Inferior parietal cortex (tissue), 1 donor: ENCODE data around the gene NOL9.

Experiments used
- DNase-seq: peaks from one replicate; pipeline ENCODE4 v3.0.0-alpha.2; 2016; ENCODE audit errors: extremely low spot score

The NOL9 gene

GRCh38 chr1:6489383-6489765, 64.9 kb downstream of the NOL9 start:
- no peak for DNase-seq

GRCh38 chr1:6488602-6489382, 65.5 kb downstream of the NOL9 start:
- DNase-seq, result no peak

- no peak for DNase-seq
These were observed 66.4 kb downstream of the NOL9 start for GRCh38 chr1:6487804-6488484.

- peak; percentile 83 for DNase-seq
These were observed 67.8 kb downstream of the NOL9 start for GRCh38 chr1:6486433-6487011.

- no peak for DNase-seq
These were observed 68.9 kb downstream of the NOL9 start for GRCh38 chr1:6485168-6486101.

GRCh38 chr1:6484826-6485167, 69.5 kb downstream of the NOL9 start:
- DNase-seq, result no peak

- DNase-seq, result no peak
These were observed 70.6 kb downstream of the NOL9 start for GRCh38 chr1:6483761-6484117.

GRCh38 chr1:6483017-6483760, 71.1 kb downstream of the NOL9 start:
- DNase-seq, result no peak

GRCh38 chr1:6481820-6482219, 72.5 kb downstream of the NOL9 start:
- DNase-seq, result no peak

GRCh38 chr1:6477039-6477820, 77.1 kb downstream of the NOL9 start:
- no peak for DNase-seq

GRCh38 chr1:6476483-6476882, 77.8 kb downstream of the NOL9 start:
- no peak for DNase-seq

GRCh38 chr1:6475381-6476133, 78.8 kb downstream of the NOL9 start:
- DNase-seq, result peak; percentile 60

GRCh38 chr1:6474815-6475282, 79.5 kb downstream of the NOL9 start:
- no peak for DNase-seq

- DNase-seq, result no peak
These were observed 80.1 kb downstream of the NOL9 start for GRCh38 chr1:6473974-6474814.

- no peak for DNase-seq
These were observed 81.2 kb downstream of the NOL9 start for GRCh38 chr1:6473156-6473555.

GRCh38 chr1:6472391-6472790, 81.9 kb downstream of the NOL9 start:
- no peak for DNase-seq

- no peak for DNase-seq
These were observed 82.3 kb downstream of the NOL9 start for GRCh38 chr1:6471970-6472368.
